NCI-H748 treated with DMSO at 0.1 percent for 48 hours (cell line): ENCODE measurements around the gene ZNF644.
"Not testable (repeated sequence)": the region's sequence is repeated elsewhere in the genome, so short reads cannot be mapped to it uniquely, and the experiment has no call there.

ENCODE experiments used
- DNase-seq: peaks from one replicate; lab custom pipeline; 2025; lab: John Stamatoyannopoulos, UW

ZNF644 gene

GRCh38 chr1:90986953-90987352 lies 34.9 kb downstream of the ZNF644 start:
- DNase-seq = no peak

GRCh38 chr1:90977522-90977921 lies 44.3 kb downstream of the ZNF644 start:
- DNase-seq = no peak

DNA sequence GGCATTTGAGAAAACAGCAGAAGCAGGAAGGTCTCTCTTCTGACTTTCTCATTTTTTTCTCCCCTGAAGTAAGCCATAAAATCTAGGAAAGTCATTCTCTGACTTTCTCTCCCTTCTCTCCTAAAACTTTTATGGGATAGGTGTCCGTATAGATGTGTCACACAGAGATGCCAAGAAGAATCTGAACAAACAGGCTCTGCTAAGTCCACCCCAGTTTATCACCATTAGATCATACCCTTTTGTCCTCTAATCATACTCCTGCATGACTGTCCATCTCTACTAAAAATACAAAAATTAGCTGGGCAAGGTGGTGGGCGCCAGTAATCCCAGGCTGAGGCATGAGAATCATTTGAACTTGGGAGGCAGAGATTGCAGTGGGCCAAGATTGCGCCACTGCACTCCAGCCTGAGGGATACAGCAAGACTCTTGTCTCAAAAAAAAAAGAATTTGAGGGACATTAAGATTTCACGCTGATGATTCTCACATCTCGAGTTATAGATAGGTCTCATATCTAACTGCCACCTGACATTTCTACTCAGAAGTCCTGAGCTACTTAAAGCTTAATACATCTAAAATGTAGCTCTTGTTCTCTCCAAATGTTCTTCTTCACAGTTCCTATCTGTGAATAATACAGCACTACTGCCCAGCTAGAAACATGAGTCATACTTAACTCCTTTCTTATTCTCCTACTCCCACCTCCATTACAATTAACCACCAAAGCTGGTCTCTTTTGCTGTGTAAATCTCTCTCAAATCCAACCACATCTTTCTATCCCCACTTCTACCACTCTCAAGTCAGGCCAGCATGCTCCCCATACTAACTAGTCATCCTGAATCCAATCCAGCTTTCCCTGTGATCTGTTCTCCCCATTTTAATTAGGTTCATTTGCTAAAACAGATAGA lies 47.7 kb downstream of the ZNF644 start:
- no peak for DNase-seq

DNA sequence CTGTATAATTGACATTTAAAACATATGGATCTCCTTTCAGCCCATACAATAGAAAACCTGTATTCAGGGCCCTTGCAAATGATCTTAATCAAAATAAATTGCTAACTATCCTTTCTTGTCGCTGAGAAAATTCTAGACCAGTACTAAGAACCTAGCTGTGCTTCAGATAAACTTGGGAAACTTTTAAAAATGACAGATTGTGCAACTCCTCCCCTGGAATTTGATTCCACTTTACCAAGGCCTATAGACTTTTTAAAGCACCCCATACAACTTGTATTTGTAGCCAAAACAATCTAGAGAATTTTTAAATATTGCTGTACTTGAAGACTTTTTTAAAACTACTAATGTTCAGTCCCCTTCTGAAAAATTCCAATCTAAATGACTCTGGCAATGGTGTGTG lies 51.6 kb downstream of the ZNF644 start:
- DNase-seq = no peak

DNA sequence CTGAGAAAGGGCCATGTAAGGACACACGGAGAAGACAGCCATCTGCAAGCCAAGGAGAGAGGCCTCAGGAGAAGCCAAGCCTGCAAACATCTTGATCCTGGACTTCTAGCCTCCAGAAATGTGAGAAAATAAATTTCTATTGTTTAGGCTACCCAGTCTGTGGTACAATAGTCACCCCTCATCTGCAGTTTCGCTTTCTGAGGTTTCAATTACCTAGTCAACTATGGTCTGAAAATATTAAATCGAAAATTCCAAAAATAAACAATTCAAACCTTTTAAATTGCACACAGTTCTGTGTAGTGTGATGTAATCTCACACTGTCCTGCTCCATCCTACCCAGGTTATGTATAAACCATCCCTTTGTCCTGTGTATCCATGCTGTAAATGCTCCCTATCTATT lies 52.6 kb downstream of the ZNF644 start:
- DNase-seq = no peak

GRCh38 chr1:90964444-90965035 lies 57.3 kb downstream of the ZNF644 start:
- DNase-seq = no peak

GRCh38 chr1:90963651-90964050 lies 58.2 kb downstream of the ZNF644 start:
- no peak for DNase-seq

DNA sequence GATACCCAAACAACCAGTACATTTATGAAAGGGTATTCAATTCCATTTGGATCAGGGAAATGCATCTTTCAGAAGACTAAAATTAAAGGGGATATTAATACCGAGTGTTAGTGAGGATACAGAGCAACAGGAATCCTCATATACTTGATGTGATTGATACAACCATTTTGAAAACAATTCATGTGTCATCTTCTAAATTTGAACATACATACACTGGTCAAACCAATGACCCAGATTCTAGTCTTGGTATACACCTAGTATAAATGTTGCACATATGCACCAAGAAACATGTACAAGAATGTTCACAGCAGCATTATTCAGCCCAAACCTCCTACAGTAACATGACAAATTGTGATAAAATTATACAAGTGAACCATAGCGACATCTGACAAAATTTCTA lies 58.6 kb downstream of the ZNF644 start:
- no peak for DNase-seq

GRCh38 chr1:90959352-90960206 lies 62.3 kb downstream of the ZNF644 start:
- DNase-seq = no peak

- no peak for DNase-seq
Observed at GRCh38 chr1:90957497-90957896, 64.3 kb downstream of the ZNF644 start.

DNA sequence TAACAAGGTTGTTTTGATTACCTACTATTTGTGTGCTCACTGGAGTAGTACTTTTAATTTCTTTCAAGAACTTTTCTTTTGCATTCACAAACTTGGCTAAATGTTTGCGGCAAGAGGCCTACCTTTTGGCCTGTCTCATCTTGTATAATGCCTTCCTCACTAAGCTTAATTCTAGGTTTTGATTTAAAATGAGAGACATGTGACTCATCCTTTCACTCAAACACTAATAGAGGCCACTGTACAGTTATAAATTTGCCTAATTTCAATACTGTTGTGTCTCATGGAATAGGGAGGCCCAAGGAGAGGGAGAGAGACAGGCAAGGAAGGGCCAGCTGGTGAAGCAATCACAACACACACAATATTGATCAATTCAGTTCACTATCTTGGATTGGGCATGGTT lies 66.1 kb downstream of the ZNF644 start:
- no peak for DNase-seq

GRCh38 chr1:90952906-90953305 lies 68.9 kb downstream of the ZNF644 start:
- no peak for DNase-seq

- DNase-seq = no peak
Observed at GRCh38 chr1:90951009-90951408, 70.8 kb downstream of the ZNF644 start.

DNA sequence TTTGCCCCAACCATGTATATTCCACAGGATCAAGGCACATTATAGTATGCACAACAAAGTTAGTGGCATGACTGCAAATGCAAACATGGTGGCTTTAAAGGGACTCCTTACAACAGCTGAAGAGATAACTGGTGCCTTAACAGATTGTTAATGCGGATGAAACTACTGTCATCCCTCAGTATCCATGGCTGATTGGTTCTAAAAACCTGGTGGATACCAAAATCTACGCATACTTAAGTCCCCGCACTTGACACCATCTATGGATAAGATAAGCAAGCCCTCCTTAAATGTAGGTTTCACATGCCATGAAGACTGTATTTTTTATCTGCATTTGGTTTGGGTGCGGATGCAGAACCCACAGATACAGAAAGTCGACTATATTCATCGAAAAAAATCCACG lies 73.5 kb downstream of the ZNF644 start:
- DNase-seq = no peak

DNA sequence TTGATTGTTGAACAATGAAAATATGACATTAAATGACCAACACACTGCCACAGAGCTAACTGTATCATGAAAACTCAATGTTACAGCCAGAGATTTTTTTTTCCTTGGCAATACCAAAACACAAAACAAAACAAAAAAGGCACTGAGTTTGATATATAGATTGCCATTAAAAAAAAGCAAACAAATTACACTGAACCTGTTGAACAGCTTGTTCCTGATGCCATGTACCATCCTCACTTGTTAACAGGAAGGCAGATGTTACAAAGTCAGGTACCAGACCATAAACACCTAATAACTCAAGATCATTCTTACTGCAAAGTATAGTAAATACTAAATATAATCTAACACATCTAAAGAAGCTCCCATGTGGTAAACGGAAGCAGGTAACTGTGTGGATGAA lies 75.2 kb downstream of the ZNF644 start:
- no peak for DNase-seq

GRCh38 chr1:90945287-90945686 lies 76.5 kb downstream of the ZNF644 start:
- DNase-seq = no peak

GRCh38 chr1:90943966-90944365 lies 77.9 kb downstream of the ZNF644 start:
- DNase-seq = no peak

- no peak for DNase-seq
Observed at GRCh38 chr1:90940746-90941145, 81.1 kb downstream of the ZNF644 start.

GRCh38 chr1:90936731-90937130 lies 85.1 kb downstream of the ZNF644 start:
- DNase-seq = no peak

GRCh38 chr1:90936061-90936460 lies 85.8 kb downstream of the ZNF644 start:
- DNase-seq = no peak

GRCh38 chr1:90928231-90928630 lies 93.6 kb downstream of the ZNF644 start:
- DNase-seq = not testable (repeated sequence)

DNA sequence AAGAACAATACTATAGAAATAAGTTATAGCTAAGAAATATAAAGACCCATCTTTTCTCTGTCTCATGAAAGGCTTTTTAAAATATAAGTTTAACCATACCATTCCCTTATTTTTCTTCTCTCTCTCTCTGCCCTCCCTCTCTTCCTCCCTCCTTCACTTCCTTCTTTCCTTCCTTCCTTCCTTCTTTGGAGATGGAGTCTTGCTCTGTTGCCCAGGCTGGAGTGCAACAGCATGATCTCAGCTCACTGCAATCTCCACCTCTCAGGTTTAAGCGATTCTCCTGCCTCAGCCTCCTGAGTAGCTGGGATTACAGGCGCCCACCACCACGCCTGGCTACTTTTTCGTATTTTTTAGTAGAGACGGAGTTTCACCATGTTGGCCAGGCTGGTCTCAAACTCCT lies 94.2 kb downstream of the ZNF644 start:
- not testable (repeated sequence) for DNase-seq

DNA sequence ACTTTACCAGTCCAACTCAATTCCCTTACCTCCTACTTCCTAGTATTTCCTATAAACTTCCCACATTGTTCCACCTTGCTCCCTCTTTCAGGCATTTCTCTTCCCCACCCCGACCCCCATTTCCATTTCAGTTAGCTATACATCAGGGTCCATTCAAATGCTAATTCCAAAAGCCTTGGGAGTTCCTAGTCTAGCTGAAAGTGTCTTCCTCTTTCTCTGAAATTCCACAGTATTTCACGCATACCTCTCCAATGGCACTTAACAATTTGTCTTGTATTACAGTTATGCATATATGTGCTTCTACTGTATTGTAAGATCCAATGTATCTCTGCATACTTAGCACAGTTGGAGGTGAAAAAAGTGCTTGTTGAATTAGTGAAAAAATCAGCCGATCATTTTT lies 94.9 kb downstream of the ZNF644 start:
- DNase-seq = no peak
